Activated naive CD8-positive, alpha-beta T cell treated with anti-CD3 and anti-CD28 coated beads, Interleukin-2, amount 10 ng/mL, durations not matched to agents 7 days and 5 days (primary cell): ENCODE results near the gene PRKAR1B. TPM values are rescaled to one million over a fixed set of nuclear protein-coding genes. Genes with fewer than 3 reads are reported as not detected.

Experiments used
- ATAC-seq: fragments of 150-1000 bp; cut with Tn5 transposase; one replicate; pipeline ENCODE4 v1.10.0; 2021; ENCODE audit warnings: low read depth, moderate library complexity
- POLR2A ChIA-PET: fragments of 350-600 bp; sonication (Branson Sonifier 250); formaldehyde crosslinking; loops from one replicate; lab custom pipeline; 2021; ENCODE audit warnings: antibody characterized with exemption; lab: Charles Lee
- DNase-seq: peaks from one replicate; pipeline ENCODE4 v3.0.0; 2021
- H3K27ac Mint-ChIP-seq: one replicate; pipeline ENCODE4 v1.8.0; 2022; ENCODE audit warnings: mild to moderate bottlenecking, mixed read lengths
- H3K27me3 Mint-ChIP-seq: one replicate; pipeline ENCODE4 v1.8.0; 2022; ENCODE audit warnings: mild to moderate bottlenecking, moderate library complexity, mixed read lengths
- H3K36me3 Mint-ChIP-seq: one replicate; pipeline ENCODE4 v1.8.0; 2021; ENCODE audit warnings: mild to moderate bottlenecking, mixed read lengths
- H3K4me1 Mint-ChIP-seq: one replicate; pipeline ENCODE4 v1.8.0; 2021; ENCODE audit warnings: mixed read lengths
- H3K4me3 Mint-ChIP-seq: one replicate; pipeline ENCODE4 v1.8.0; 2022; ENCODE audit warnings: mild to moderate bottlenecking, moderate library complexity, mixed read lengths
- H3K9me3 Mint-ChIP-seq: one replicate; pipeline ENCODE4 v1.8.0; 2021; ENCODE audit warnings: mixed read lengths
- total RNA-seq, 2 experiments: library from RNA; stranded (reverse); gene quantifications; one replicate each; pipeline ENCODE4 v1.2.3, GENCODE V29; 2021

The PRKAR1B gene
- total RNA-seq, 2 experiments from 2014 or later = 26.5 to 28.2 TPM

GRCh38 chr7:526460-527034, 200.5 kb downstream of the PRKAR1B start:
- Mint-ChIP-seq H3K4me1 (no peaks in the 10 kb centered on the region), H3K4me3 (no peak overlapping the region), H3K36me3 (no peaks in the 10 kb centered on the region), H3K9me3 (no peaks in the 10 kb centered on the region), H3K27ac (no peak overlapping the region), H3K27me3 (peaks cover 23% of the 10 kb centered on the region)
- ATAC-seq = no peak
- DNase-seq = no peak
- POLR2A ChIA-PET = no interaction called here

GRCh38 chr7:525740-526139, 201.3 kb downstream of the PRKAR1B start:
- H3K4me1 Mint-ChIP-seq = no peaks in the 10 kb centered on the region
- POLR2A ChIA-PET = no interaction called here
- H3K4me3 Mint-ChIP-seq = no peak overlapping the region
- no peaks in the 10 kb centered on the region for H3K36me3 Mint-ChIP-seq
- DNase-seq (no peak), ATAC-seq (no peak)
- H3K9me3 Mint-ChIP-seq = no peaks in the 10 kb centered on the region
- no peak overlapping the region for H3K27ac Mint-ChIP-seq
- peaks cover 31% of the 10 kb centered on the region for H3K27me3 Mint-ChIP-seq

DNA sequence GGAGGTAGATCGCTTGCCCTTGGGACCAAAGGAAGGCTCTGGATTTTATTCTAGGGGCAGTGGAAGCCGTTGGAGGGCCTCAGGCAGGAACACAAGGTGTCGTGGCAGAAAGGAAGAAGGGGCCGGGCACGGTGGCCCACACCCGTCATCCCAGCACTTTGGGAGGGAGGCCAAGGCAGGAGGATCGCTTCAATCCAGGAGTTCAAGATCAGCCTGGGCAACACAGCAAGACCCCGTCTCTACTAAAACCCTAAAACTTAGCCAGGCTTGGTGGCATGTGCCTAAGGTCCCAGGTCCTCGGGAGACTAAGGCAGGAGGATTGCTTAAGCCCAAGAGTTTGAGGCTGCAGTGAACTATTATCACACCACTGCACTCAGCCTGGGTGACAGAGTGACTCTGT, 202.3 kb downstream of the PRKAR1B start:
- no peaks in the 10 kb centered on the region for H3K36me3 Mint-ChIP-seq
- H3K4me1 Mint-ChIP-seq = no peaks in the 10 kb centered on the region
- no peak for DNase-seq
- no peak overlapping the region for H3K27ac Mint-ChIP-seq
- peaks cover 31% of the 10 kb centered on the region for H3K27me3 Mint-ChIP-seq
- H3K4me3 Mint-ChIP-seq = no peak overlapping the region
- no peak for ATAC-seq
- POLR2A ChIA-PET = no interaction called here
- no peaks in the 10 kb centered on the region for H3K9me3 Mint-ChIP-seq

DNA sequence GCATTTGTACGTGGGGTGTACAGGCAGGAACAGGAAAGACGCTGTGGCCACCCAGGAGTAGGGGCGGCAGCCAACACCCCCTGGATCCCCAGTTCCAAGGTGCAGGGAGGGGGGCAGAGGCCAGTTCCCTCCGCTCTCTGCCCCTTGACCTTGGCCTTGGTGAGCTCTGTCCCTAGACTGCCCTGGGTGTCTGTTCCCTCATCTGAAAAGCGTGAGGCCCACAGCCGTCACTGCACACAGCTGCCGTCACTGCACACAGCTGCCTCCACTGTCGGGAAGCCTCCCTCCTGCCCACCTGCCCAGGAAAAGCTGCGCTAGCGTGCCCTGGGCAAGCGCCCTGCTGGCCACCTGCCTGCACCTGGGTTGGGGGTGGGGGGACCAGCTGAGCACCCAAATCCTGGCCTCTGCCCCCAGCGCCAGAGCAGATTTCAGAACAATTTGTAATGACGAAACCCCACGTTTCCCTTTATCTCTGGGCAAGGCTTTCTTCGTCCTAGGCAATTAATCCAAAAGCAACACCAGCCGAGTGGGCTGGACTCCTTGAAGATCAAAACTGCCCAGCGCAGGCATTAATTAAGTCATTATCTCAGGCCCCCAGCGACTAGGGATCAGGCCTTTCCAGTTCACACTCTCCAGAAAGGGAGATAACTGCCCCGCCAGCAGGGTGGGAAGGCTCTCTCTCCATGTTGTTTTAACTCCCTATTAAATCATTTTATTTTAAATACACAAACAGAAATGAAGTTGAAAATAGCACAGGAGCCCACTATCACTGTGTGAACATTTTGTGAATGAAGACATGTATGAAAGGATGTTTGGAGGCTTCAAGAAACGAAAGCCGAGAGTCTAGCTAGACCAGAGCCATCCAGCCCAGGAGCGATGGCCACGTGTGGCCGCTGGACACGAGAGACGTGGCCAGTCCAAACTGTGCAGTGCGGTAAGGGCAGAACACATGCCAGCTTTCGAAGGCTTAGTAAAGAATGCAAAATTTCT, 203.4 kb downstream of the PRKAR1B start:
- Mint-ChIP-seq H3K4me3 (no peak overlapping the region), H3K36me3 (no peaks in the 10 kb centered on the region), H3K4me1 (no peaks in the 10 kb centered on the region), H3K27ac (no peak overlapping the region), H3K9me3 (no peaks in the 10 kb centered on the region), H3K27me3 (peaks cover 31% of the 10 kb centered on the region)
- ATAC-seq (no peak), DNase-seq (no peak)
- POLR2A ChIA-PET = no interaction called here

DNA sequence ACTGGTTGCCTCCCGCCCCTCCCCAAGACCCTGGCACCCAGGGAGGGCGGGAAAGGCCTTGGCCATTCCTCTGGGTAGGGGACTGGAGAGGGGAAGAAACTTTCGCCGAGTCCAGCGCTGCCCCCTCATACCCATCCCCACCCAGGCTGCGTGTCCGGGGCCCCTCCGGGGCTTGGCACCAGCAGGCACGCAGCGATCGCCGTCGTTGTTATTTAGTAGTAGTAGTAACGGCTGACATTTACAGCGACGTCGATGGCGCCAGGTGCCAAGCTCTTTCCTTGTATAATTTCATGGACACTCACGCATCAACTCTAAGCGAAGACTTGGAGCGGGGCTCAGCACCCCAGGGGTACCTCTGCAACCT, 204.1 kb downstream of the PRKAR1B start:
- ATAC-seq (no peak), DNase-seq (no peak)
- Mint-ChIP-seq H3K27ac (no peak overlapping the region), H3K27me3 (peaks cover 36% of the 10 kb centered on the region), H3K4me3 (no peak overlapping the region), H3K9me3 (no peaks in the 10 kb centered on the region), H3K4me1 (peaks cover 4% of the 10 kb centered on the region), H3K36me3 (no peaks in the 10 kb centered on the region)
- POLR2A ChIA-PET = interaction anchor here (1.0 kb wide), 1 partner anchor 96 kb away, joined by 4 read pairs; no protein-coding TSS in a partner anchor

GRCh38 chr7:522071-522950, 204.8 kb downstream of the PRKAR1B start:
- ATAC-seq (no peak), DNase-seq (peak; percentile 56)
- H3K4me1 Mint-ChIP-seq = peaks cover 6% of the 10 kb centered on the region
- peak overlapping the region; percentile 44 for H3K4me3 Mint-ChIP-seq
- no peaks in the 10 kb centered on the region for H3K36me3 Mint-ChIP-seq
- no peaks in the 10 kb centered on the region for H3K9me3 Mint-ChIP-seq
- H3K27me3 Mint-ChIP-seq = peaks cover 40% of the 10 kb centered on the region
- POLR2A ChIA-PET = interaction anchor here (1.0 kb wide), 1 partner anchor 96 kb away, joined by 4 read pairs; no protein-coding TSS in a partner anchor
- H3K27ac Mint-ChIP-seq = no peak overlapping the region

DNA sequence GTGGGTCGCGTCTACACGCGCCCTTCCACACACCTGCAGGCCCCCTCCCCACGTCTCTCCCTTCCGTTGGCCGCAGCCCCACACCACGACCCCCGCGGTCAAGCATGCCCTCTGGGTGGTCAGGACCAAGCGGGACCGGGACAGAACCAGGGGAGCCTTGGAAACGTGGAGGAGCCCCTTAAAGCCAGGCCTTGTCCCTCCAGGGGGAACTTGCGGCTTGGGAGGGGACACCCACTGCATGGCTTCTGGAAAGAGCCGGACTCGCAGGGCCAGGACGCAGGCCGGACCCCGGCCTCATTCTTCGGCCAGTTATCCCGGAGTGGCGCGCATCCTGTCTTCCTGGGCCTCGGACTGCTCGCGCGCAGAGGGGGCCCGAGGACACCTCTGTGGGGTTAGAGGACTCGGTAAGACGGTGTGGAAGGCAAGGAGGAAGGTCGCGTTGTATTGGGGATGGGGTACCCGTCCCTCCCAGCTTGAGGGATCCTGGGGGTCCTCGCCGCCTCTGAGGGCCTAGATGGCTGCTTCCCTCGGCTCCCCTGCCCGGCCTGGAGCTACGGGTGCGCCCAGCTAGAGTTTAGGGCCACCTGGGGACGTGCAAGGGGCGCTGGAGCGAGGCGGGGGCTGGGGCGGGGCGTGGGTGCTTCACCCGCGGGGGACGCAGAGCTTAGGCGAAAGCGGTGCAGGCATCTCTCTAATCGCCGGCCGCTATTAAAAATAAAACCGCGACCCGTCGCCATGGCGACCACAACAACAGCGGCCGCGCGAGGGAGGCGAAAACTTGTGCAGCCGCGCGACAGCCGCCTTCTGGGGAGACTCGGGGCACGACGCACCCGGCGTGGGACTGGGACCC, 205.6 kb downstream of the PRKAR1B start:
- Mint-ChIP-seq H3K36me3 (no peaks in the 10 kb centered on the region), H3K4me3 (no peak overlapping the region), H3K9me3 (no peaks in the 10 kb centered on the region), H3K4me1 (peaks cover 6% of the 10 kb centered on the region), H3K27me3 (peaks cover 40% of the 10 kb centered on the region), H3K27ac (no peak overlapping the region)
- DNase-seq (peak; percentile 41), ATAC-seq (no peak)
- POLR2A ChIA-PET = no interaction called here

- Mint-ChIP-seq H3K4me1 (peaks cover 6% of the 10 kb centered on the region), H3K27me3 (peaks cover 48% of the 10 kb centered on the region), H3K4me3 (no peak overlapping the region), H3K36me3 (no peaks in the 10 kb centered on the region), H3K27ac (no peak overlapping the region), H3K9me3 (no peaks in the 10 kb centered on the region)
- no peak for ATAC-seq
- POLR2A ChIA-PET = interaction anchor here (0.6 kb wide), 1 partner anchor 97 kb away, joined by 3 read pairs; no protein-coding TSS in a partner anchor
- peak; percentile 45 for DNase-seq
Observed at GRCh38 chr7:520503-521161, 206.4 kb downstream of the PRKAR1B start.

DNA sequence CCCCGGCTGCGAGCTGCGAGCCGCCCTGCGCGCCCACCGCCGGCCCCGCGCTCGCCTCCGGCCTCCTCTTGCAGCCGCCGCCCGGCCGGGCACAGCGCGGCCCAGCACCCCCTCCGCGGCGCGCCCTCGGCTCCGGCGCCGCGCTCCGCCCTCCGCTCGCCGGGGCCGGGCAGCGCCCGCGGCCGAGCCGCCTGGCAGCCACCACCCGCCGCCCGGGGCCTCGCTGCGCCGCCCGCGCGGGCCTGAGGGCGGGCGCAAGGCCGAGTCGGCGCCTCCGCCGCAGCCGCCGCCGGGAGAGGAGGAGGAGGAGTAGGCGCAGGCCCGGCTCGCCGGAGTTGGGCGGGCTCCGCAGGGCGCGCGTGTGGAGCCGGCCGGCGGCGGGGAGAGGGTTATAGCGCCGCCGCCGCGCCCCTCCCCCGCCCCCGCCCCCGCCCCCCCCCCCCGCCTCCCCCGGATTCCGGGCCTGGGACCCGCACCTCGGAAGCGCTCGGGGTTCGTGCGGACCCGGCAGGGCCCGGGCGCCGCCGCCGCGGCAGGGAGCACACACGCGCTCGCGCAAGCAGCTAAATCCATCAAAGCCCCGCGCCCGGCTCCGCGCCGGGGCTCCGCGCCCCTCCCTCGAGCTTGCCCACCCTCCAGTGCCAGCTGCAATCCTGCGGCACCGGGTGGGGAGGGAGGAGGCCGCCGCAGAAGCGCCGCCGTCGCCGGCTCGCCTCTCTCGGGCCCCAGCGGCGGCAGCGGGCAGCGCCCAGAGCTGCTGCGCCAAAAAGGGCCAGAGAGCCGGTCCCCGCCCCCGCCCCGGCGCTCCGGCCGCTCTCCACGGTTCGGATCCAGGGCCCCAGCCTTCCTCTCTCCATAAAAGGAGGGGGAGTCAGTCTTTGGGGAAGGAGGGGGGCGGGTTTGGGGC, 207.3 kb downstream of the PRKAR1B start, which contains the start of gene PDGFA:
PDGFA (minus strand) TSS at position 363 of the 907 bp plus-strand sequence. CDS start 845 bp downstream, outside the sequence.
- Mint-ChIP-seq H3K27me3 (peaks cover 54% of the 10 kb centered on the region), H3K4me1 (peaks cover 6% of the 10 kb centered on the region), H3K9me3 (no peaks in the 10 kb centered on the region), H3K27ac (no peak within 1 kb of the TSS), H3K4me3 (peak within 1 kb of the TSS; percentile 77), H3K36me3 (no peaks in the 10 kb centered on the region)
- POLR2A ChIA-PET = interaction anchor here (0.6 kb wide), 1 partner anchor 98 kb away, joined by 3 read pairs; no protein-coding TSS in a partner anchor
- DNase-seq (peak; percentile 59), ATAC-seq (peak; percentile 20)

DNA sequence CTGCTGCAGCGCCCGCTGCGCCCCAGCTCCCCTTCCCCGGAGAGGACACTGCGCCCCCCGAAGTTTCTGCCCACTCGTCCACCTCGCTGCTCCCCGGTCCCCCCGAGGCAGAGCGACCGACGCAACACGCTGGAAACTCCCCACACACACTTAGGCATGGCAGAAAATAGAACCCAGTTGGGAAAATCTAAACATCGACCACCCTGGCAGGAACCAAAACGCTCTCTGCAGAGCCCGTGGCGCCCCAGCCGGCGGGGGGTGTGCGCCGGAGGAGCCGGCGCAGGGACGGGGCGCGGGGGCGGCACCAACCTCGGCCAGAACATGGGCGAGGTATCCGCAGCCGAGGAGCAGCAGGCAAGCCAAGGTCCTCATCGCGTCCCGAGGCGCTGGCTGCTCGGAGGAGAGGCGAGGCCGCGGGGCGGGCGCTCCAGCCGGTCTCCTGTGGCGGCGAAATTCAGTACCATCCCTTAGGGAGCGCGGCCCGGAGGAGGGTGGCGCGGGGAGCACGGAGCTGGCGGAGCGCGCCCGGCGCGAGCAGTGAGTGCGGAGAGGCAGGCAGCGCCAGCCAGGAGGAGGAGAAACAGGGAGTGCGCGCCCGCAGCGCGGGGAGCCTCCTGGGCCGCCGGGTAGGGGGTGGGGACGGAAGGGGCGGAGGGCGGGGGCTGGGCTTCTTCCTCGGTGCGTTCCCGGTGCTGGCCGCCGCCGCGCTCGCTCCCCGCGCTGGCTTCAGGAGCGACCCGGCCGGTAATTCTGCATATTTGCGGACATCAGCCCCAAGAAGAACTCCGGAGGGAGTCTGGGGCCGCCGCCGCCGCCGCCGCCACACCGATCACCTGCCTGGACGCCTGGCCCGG, 208.2 kb downstream of the PRKAR1B start:
- Mint-ChIP-seq H3K4me3 (peak overlapping the region; percentile 77), H3K27ac (no peak overlapping the region), H3K27me3 (peaks cover 46% of the 10 kb centered on the region), H3K36me3 (no peaks in the 10 kb centered on the region), H3K9me3 (no peaks in the 10 kb centered on the region), H3K4me1 (peaks cover 6% of the 10 kb centered on the region)
- ATAC-seq = peak; percentile 24
- DNase-seq = peak; percentile 63
- POLR2A ChIA-PET = no interaction called here
